ENCODE data around the gene MYOM3. TPM values are rescaled to one million over a fixed set of nuclear protein-coding genes. Genes with fewer than 3 reads are reported as not detected.
"Not testable (repeated sequence)": the region's sequence is repeated elsewhere in the genome, so short reads cannot be mapped to it uniquely, and the experiment has no call there.

The MYOM3 gene
- total RNA-seq, 1 experiment from 2014 or later = 14.2 TPM

- no peak for DNase-seq (ENCODE audit: low spot score)
These were observed 37.7 kb downstream of the MYOM3 start for GRCh38 chr1:24074196-24074595.

- DNase-seq (ENCODE audit: low spot score) = no peak
These were observed 40.0 kb downstream of the MYOM3 start for GRCh38 chr1:24071941-24072340.

- peak; percentile 76 for DNase-seq (ENCODE audit: low spot score)
These were observed 41.0 kb downstream of the MYOM3 start for GRCh38 chr1:24070821-24071393.

- DNase-seq (ENCODE audit: low spot score) = no peak
These were observed 42.1 kb downstream of the MYOM3 start for GRCh38 chr1:24069817-24070216.

GRCh38 chr1:24067978-24068377 is 44.0 kb downstream of the MYOM3 start:
- no peak for DNase-seq (ENCODE audit: low spot score)

GRCh38 chr1:24065304-24065703 is 46.6 kb downstream of the MYOM3 start:
- no peak for DNase-seq (ENCODE audit: low spot score)

- DNase-seq (ENCODE audit: low spot score) = no peak
These were observed 49.7 kb downstream of the MYOM3 start for GRCh38 chr1:24062221-24062620.

GRCh38 chr1:24060482-24060881 is 51.5 kb downstream of the MYOM3 start:
- DNase-seq (ENCODE audit: low spot score) = no peak

- no peak for DNase-seq (ENCODE audit: low spot score)
These were observed 53.1 kb downstream of the MYOM3 start for GRCh38 chr1:24058671-24059455.

- no peak for DNase-seq (ENCODE audit: low spot score)
These were observed 54.8 kb downstream of the MYOM3 start for GRCh38 chr1:24057171-24057570.

GRCh38 chr1:24055681-24056080 is 56.3 kb downstream of the MYOM3 start:
- DNase-seq (ENCODE audit: low spot score) = no peak

GRCh38 chr1:24052220-24052619 is 59.7 kb downstream of the MYOM3 start:
- no peak for DNase-seq (ENCODE audit: low spot score)

- DNase-seq (ENCODE audit: low spot score) = no peak
These were observed 60.6 kb downstream of the MYOM3 start for GRCh38 chr1:24051206-24051945.

- no peak for DNase-seq (ENCODE audit: low spot score)
These were observed 62.2 kb downstream of the MYOM3 start for GRCh38 chr1:24049733-24050132.

GRCh38 chr1:24048894-24049293 is 63.0 kb downstream of the MYOM3 start:
- not testable (repeated sequence) for DNase-seq (ENCODE audit: low spot score)

- DNase-seq (ENCODE audit: low spot score) = no peak
These were observed 63.6 kb downstream of the MYOM3 start for GRCh38 chr1:24048205-24048869.

GRCh38 chr1:24047110-24047477 is 64.8 kb downstream of the MYOM3 start:
- peak; percentile 58 for DNase-seq (ENCODE audit: low spot score)

GRCh38 chr1:24045771-24046170 is 66.2 kb downstream of the MYOM3 start:
- DNase-seq (ENCODE audit: low spot score) = peak; percentile 26

- DNase-seq (ENCODE audit: low spot score) = not testable (repeated sequence)
These were observed 67.3 kb downstream of the MYOM3 start for GRCh38 chr1:24044672-24045071.

GRCh38 chr1:24043345-24044032 is 68.4 kb downstream of the MYOM3 start:
- DNase-seq (ENCODE audit: low spot score) = no peak

GRCh38 chr1:24042315-24042714 is 69.6 kb downstream of the MYOM3 start:
- no peak for DNase-seq (ENCODE audit: low spot score)

- no peak for DNase-seq (ENCODE audit: low spot score)
These were observed 75.8 kb downstream of the MYOM3 start for GRCh38 chr1:24036088-24036487.
